CD14-positive monocyte (primary cell): Measurements from ENCODE around the gene TSPAN32. TPM values are rescaled to one million over a fixed set of nuclear protein-coding genes. Genes with fewer than 3 reads are reported as not detected.

Experiments used
- DNase-seq, 3 donors: peaks; one replicate each; pipeline ENCODE4 v3.0.0-alpha.2; 2011 to 2022
- H2AFZ ChIP-seq: 2 replicates; pipeline ENCODE4 v1.6.0; 2012; ENCODE audit warnings: mild to moderate bottlenecking, low read depth, low read length, inconsistent platforms; ENCODE audit not compliant: insufficient read depth, poor library complexity, severe bottlenecking
- H3K27ac ChIP-seq, 2 donors: 1 replicate in 1 of 2; 2 replicates in 1 of 2; pipeline ENCODE4 v1.5.1; 2012 to 2013; ENCODE audit warnings: low read length in 2 of 2, control low read depth in 1 of 2, inconsistent platforms in 1 of 2, low read depth in 1 of 2, mild to moderate bottlenecking in 1 of 2
- H3K27me3 ChIP-seq, 2 donors: one replicate each; pipeline versions ENCODE4 v1.6.0 to v1.6.1; 2011 to 2013; ENCODE audit warnings: low read length in 2 of 2; ENCODE audit not compliant: control insufficient read depth in 2 of 2, insufficient read depth in 2 of 2
- H3K36me3 ChIP-seq, 2 donors: replicated peaks in 1 of 2; 1 replicate in 1 of 2; 2 replicates in 1 of 2; pipeline versions ENCODE4 v1.5.1 to v1.6.1; 2012 to 2013; ENCODE audit warnings: low read length in 2 of 2, control low read depth in 1 of 2, inconsistent platforms in 1 of 2, mild to moderate bottlenecking in 1 of 2; ENCODE audit not compliant: insufficient read depth in 2 of 2, control insufficient read depth in 1 of 2
- H3K4me1 ChIP-seq, 2 donors: 1 replicate in 1 of 2; 2 replicates in 1 of 2; pipeline versions ENCODE4 v1.5.1 to v1.6.1; 2012 to 2013; ENCODE audit warnings: low read length in 2 of 2, control low read depth in 1 of 2, inconsistent platforms in 1 of 2, mild to moderate bottlenecking in 1 of 2, moderate library complexity in 1 of 2; ENCODE audit not compliant: insufficient read depth in 2 of 2, control insufficient read depth in 1 of 2
- H3K4me2 ChIP-seq: replicated peaks from 2 replicates; pipeline ENCODE3; 2012; ENCODE audit warnings: low read length, moderate library complexity, mild to moderate bottlenecking; ENCODE audit not compliant: poor library complexity, severe bottlenecking; ENCODE audit errors: extremely low read depth
- H3K4me3 ChIP-seq, 3 experiments: fragments of 200-600 bp in 1 of 3; sonication (generic) in 1 of 3; replicated peaks in 1 of 3; 1 replicate in 2 of 3; 2 replicates in 1 of 3; pipeline ENCODE4 v1.5.1; 2011 to 2013; ENCODE audit warnings: low read length in 3 of 3, mild to moderate bottlenecking in 3 of 3, control low read depth in 2 of 3, low read depth in 2 of 3, inconsistent platforms in 1 of 3, moderate library complexity in 1 of 3
- H3K79me2 ChIP-seq: 2 replicates; pipeline ENCODE4 v1.6.0; 2012; ENCODE audit warnings: mild to moderate bottlenecking, control low read depth, inconsistent platforms, low read length, moderate library complexity; ENCODE audit not compliant: insufficient read depth
- H3K9ac ChIP-seq: 2 replicates; pipeline ENCODE4 v1.6.0; 2017; ENCODE audit warnings: low read length, mild to moderate bottlenecking; ENCODE audit not compliant: insufficient read depth, poor library complexity, severe bottlenecking
- H3K9me3 ChIP-seq, 2 donors: replicated peaks in 1 of 2; 1 replicate in 1 of 2; 2 replicates in 1 of 2; pipeline versions ENCODE4 v1.5.1 to v1.6.1; 2012 to 2013; ENCODE audit warnings: low read length in 2 of 2, control low read depth in 1 of 2; ENCODE audit not compliant: control insufficient read depth in 1 of 2, insufficient read depth in 1 of 2
- H4K20me1 ChIP-seq: 2 replicates; pipeline ENCODE4 v1.6.0; 2012; ENCODE audit warnings: mild to moderate bottlenecking, low read length, control low read depth, moderate library complexity; ENCODE audit not compliant: insufficient read depth
- H3K27ac Mint-ChIP-seq, 7 donors: one replicate each; pipeline ENCODE4 v1.8.0; 2020; ENCODE audit warnings: mild to moderate bottlenecking in 7 of 7, mixed read lengths in 7 of 7, moderate library complexity in 6 of 7, inconsistent platforms in 2 of 7
- H3K27me3 Mint-ChIP-seq, 3 donors: one replicate each; pipeline ENCODE4 v1.8.0; 2021 to 2022; ENCODE audit warnings: low read depth in 3 of 3, mild to moderate bottlenecking in 3 of 3, mixed read lengths in 3 of 3, moderate library complexity in 3 of 3, inconsistent platforms in 1 of 3
- H3K36me3 Mint-ChIP-seq, 2 donors: one replicate each; pipeline ENCODE4 v1.8.0; 2020; ENCODE audit warnings: mixed read lengths in 2 of 2, inconsistent platforms in 1 of 2, mild to moderate bottlenecking in 1 of 2
- H3K4me1 Mint-ChIP-seq: one replicate; pipeline ENCODE4 v1.8.0; 2020; ENCODE audit warnings: mild to moderate bottlenecking, mixed read lengths
- H3K4me3 Mint-ChIP-seq, 2 donors: one replicate each; pipeline ENCODE4 v1.8.0; 2020; ENCODE audit warnings: mild to moderate bottlenecking in 2 of 2, mixed read lengths in 2 of 2, moderate library complexity in 1 of 2
- H3K9me3 Mint-ChIP-seq, 7 donors: one replicate each; pipeline ENCODE4 v1.8.0; 2020 to 2022; ENCODE audit warnings: mixed read lengths in 7 of 7, mild to moderate bottlenecking in 6 of 7, moderate library complexity in 6 of 7, inconsistent platforms in 2 of 7
- WGBS: methylation state at CpG from one replicate; pipeline ENCODE4 v1.1.5; 2013; ENCODE audit warnings: missing lambda C conversion rate; ENCODE audit not compliant: insufficient coverage; 5-methylcytosine and 5-hydroxymethylcytosine counted together
- intact Hi-C, 2 donors: fragments of 100-400 bp; cut with micrococcal nuclease; formaldehyde crosslinking; loops; one replicate each; pipeline versions ENCODE4 v1.15.0 to v1.15.1; 2023
- polyA plus RNA-seq, 3 donors: library from polyadenylated mRNA; depleted of rRNA in 1 of 3; unstranded in 2 of 3; stranded (reverse) in 1 of 3; fragments of 300-500 nt in 2 of 3; fragments of >200 nt in 1 of 3; fragmentation: Illumina TruSeq in 2 of 3; gene quantifications; 1 replicate in 2 of 3; 2 replicates in 1 of 3; pipeline ENCODE4 v1.2.3, GENCODE V29; 2012 to 2021
- TF ChIP-seq, protein P1 (sequence below): fragments of 200-600 bp; IDR thresholded peaks from one replicate; pipeline ENCODE4 v1.8.0; 2022; ENCODE audit warnings: antibody characterized with exemption, mild to moderate bottlenecking

Gene TSPAN32
- polyA plus RNA-seq, 3 donors: 34.8 to 136 (median 82.5) TPM

DNA sequence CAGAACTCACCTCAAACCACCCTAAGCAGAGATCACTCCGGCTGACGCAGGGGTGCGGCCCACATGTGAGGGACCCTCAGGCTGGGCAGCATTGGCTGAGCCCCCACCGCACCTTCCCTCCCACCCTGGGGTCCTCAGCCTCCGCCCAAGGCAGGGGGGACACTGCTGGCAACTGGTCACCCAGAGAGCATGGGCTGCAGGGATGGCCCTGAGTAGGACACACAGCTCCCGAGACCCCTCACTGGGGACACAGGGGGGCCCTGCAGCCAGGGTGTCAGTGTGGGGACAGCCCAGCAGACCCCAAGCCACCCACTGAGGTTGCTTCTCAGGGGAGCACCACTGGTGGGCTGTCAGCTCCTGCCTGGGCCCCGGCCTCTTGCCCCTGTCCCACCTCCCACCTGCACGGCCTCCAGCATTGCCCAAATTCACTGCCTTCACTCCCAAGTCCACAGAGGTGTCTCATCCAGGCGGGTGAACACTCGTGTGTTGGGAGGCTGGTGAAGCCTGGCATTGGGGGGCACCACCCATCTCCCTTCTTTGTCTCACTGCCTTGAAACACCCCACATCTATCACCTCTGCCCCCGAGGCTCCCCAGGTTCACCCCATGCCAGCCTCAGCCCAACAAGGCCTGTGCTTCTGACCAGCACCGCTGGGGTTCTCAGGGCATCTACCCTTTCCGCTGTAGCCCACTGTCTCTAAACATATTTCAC, 4.7 kb upstream of the TSPAN32 start:
- no peak for DNase-seq
- peaks cover 56% of the 10 kb centered on the region for H4K20me1 ChIP-seq
- TF ChIP-seq, protein P1, sequence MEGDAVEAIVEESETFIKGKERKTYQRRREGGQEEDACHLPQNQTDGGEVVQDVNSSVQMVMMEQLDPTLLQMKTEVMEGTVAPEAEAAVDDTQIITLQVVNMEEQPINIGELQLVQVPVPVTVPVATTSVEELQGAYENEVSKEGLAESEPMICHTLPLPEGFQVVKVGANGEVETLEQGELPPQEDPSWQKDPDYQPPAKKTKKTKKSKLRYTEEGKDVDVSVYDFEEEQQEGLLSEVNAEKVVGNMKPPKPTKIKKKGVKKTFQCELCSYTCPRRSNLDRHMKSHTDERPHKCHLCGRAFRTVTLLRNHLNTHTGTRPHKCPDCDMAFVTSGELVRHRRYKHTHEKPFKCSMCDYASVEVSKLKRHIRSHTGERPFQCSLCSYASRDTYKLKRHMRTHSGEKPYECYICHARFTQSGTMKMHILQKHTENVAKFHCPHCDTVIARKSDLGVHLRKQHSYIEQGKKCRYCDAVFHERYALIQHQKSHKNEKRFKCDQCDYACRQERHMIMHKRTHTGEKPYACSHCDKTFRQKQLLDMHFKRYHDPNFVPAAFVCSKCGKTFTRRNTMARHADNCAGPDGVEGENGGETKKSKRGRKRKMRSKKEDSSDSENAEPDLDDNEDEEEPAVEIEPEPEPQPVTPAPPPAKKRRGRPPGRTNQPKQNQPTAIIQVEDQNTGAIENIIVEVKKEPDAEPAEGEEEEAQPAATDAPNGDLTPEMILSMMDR: no peak
- no peak overlapping the region for H3K4me3 ChIP-seq
- Mint-ChIP-seq H3K36me3 (peaks cover 15 to 30% of the 10 kb centered on the region in 2 donors), H3K27me3 (peaks cover 6 to 11% (median 10%) of the 10 kb centered on the region in 3 donors), H3K4me3 (no peak overlapping the region), H3K9me3 (peaks cover 0 to 3% (median 0%) of the 10 kb centered on the region in 7 donors), H3K4me1 (peaks cover 51% of the 10 kb centered on the region), H3K27ac (peak overlapping the region in 2 of 7 donors; percentile 28 to 42)
- no peak overlapping the region for H3K27ac ChIP-seq
- H3K4me1 ChIP-seq: peaks cover 32 to 41% of the 10 kb centered on the region in 2 donors
- H3K4me2 ChIP-seq: no peak overlapping the region
- peaks cover 29 to 34% of the 10 kb centered on the region in 2 donors for H3K36me3 ChIP-seq
- H3K79me2 ChIP-seq: peaks cover 34% of the 10 kb centered on the region
- WGBS: 97% methylated on average over 9 of the region's 13 CpGs
- no peak overlapping the region for H2AFZ ChIP-seq
- H3K9me3 ChIP-seq: no peaks in the 10 kb centered on the region
- intact Hi-C loops: loop anchor here in 1 of 2 donors (5.0 kb wide), 1 partner anchor 100 kb away; no protein-coding TSS in a partner anchor
- H3K9ac ChIP-seq: no peak overlapping the region
- peaks cover 0 to 2% of the 10 kb centered on the region in 2 donors for H3K27me3 ChIP-seq

DNA sequence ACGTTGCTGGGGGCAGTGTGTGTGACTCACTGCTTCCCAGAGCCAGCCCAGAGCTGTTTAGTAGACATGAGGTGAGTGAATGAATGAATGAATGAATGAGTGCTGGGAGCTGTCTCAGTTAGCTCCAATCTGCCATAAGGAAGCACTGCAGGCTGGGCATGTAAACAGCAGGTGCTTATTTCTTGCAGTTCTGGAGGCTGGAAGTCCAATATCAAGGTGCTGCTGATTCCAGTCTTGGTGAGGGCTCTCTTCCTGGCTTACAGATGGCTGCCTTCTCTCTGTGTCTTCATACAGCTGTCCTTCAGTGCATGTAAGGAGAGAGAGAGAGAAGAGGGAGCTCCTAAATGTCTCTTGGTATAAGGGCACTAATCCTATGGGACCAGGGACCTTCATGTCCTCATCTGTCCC, 4.2 kb upstream of the TSPAN32 start:
- peaks cover 0 to 2% of the 10 kb centered on the region in 2 donors for H3K27me3 ChIP-seq
- no peak overlapping the region for H3K9ac ChIP-seq
- peaks cover 39% of the 10 kb centered on the region for H3K79me2 ChIP-seq
- no peak overlapping the region for H3K27ac ChIP-seq
- peaks cover 15 to 30% of the 10 kb centered on the region in 2 donors for H3K36me3 Mint-ChIP-seq
- H3K27ac Mint-ChIP-seq: peak overlapping the region in 2 of 7 donors; percentile 14 to 28
- no CpG with 5 or more reads among the region's 1 CpG for WGBS
- no peak for DNase-seq
- H3K27me3 Mint-ChIP-seq: peaks cover 5 to 10% (median 7%) of the 10 kb centered on the region in 3 donors
- no peak overlapping the region for H2AFZ ChIP-seq
- H3K4me2 ChIP-seq: no peak overlapping the region
- peaks cover 29 to 34% of the 10 kb centered on the region in 2 donors for H3K36me3 ChIP-seq
- no peak overlapping the region for H3K4me3 ChIP-seq
- H3K9me3 Mint-ChIP-seq: peaks cover 0 to 3% (median 0%) of the 10 kb centered on the region in 7 donors
- TF ChIP-seq, protein P1: no peak
- H4K20me1 ChIP-seq: peaks cover 56% of the 10 kb centered on the region
- H3K4me1 ChIP-seq: peaks cover 33 to 47% of the 10 kb centered on the region in 2 donors
- H3K4me3 Mint-ChIP-seq: no peak overlapping the region
- intact Hi-C loops: loop anchor here in 1 of 2 donors (5.0 kb wide), 1 partner anchor 100 kb away; no protein-coding TSS in a partner anchor
- peaks cover 53% of the 10 kb centered on the region for H3K4me1 Mint-ChIP-seq
- no peaks in the 10 kb centered on the region for H3K9me3 ChIP-seq
